Measurements from ENCODE around the gene CFHR3.
"Not testable (repeated sequence)": the region's sequence is repeated elsewhere in the genome, so short reads cannot be mapped to it uniquely, and the experiment has no call there.

DNA sequence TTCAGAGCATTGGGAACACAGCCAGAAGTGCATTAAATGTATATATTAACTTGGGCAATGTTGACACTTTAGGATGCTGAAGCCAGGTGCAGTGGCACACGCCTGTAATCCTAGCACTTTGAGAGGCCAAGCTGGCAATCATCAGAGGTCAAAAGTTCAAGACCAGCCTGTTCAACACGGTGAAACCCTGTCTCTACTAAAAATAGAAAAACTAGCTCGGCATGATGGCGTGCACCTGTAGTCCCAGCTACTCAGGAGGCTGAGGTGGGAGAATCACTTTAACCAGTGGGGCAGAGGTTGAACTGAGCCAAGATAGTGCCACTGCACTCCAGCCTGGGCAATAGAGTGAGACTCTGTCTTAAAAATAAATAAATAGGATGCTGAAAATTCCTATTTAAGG, 19.5 kb downstream of the CFHR3 start:
- TF ChIP-seq, protein P1, sequence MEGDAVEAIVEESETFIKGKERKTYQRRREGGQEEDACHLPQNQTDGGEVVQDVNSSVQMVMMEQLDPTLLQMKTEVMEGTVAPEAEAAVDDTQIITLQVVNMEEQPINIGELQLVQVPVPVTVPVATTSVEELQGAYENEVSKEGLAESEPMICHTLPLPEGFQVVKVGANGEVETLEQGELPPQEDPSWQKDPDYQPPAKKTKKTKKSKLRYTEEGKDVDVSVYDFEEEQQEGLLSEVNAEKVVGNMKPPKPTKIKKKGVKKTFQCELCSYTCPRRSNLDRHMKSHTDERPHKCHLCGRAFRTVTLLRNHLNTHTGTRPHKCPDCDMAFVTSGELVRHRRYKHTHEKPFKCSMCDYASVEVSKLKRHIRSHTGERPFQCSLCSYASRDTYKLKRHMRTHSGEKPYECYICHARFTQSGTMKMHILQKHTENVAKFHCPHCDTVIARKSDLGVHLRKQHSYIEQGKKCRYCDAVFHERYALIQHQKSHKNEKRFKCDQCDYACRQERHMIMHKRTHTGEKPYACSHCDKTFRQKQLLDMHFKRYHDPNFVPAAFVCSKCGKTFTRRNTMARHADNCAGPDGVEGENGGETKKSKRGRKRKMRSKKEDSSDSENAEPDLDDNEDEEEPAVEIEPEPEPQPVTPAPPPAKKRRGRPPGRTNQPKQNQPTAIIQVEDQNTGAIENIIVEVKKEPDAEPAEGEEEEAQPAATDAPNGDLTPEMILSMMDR (conservative IDR thresholded peaks at IDR 0.05; ENCODE audit: low read depth, low read length) = not testable (repeated sequence)
- not testable (repeated sequence) for TF ChIP-seq EZH2 (IDR thresholded peaks at IDR 0.05; ENCODE audit: low read length, unreplicated experiment); EZH2phosphoT487 (IDR thresholded peaks at IDR 0.05; ENCODE audit: borderline replicate concordance, low read length)
